AG09309 (cell line): Measurements from ENCODE around the gene EPB41L4B.

Source experiments
- DNase-seq: peaks from one replicate; pipeline ENCODE4 v3.0.0-alpha.2; 2010; ENCODE audit warnings: low read depth
- H3K4me3 ChIP-seq: 2 replicates; pipeline ENCODE4 v1.5.1; 2011; ENCODE audit warnings: mild to moderate bottlenecking, low read depth, low read length, moderate library complexity; ENCODE audit not compliant: control insufficient read depth
- CTCF ChIP-seq: IDR thresholded peaks from 2 replicates; pipeline ENCODE4 v1.5.1; 2011; ENCODE audit warnings: mild to moderate bottlenecking, low read depth, low read length, inconsistent platforms; ENCODE audit not compliant: insufficient read depth, control insufficient read depth; ENCODE audit errors: missing control alignments

The EPB41L4B gene

GRCh38 chr9:109311731-109312130, 9.1 kb downstream of the EPB41L4B start:
- no peak for TF ChIP-seq CTCF

GRCh38 chr9:109311286-109311685, 9.6 kb downstream of the EPB41L4B start:
- DNase-seq: no peak
- no peak for TF ChIP-seq CTCF
- H3K4me3 ChIP-seq: no peak overlapping the region

More at GRCh38 chr9:109311731-109312130, 9.1 kb downstream of the EPB41L4B start:
- no peak for DNase-seq
- H3K4me3 ChIP-seq: no peak overlapping the region

DNA sequence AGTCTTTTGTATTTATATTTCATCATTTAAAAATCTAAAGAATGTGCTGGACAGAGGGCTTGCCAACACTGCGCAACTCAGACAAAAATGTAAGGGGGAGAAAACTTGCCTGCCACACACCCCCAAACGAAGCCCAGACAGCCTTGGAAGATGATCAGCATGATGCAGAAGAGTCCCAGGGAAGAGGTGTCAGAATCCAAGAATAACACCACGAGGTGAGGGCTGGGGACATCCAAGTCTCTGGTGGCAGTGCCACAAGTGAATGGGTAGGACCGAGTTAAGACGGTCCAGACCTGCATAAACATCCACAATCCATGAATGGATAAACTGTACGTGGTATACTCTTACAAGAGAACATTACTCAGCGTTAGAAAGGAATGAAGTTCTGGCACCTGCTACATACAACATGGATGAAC, 10.4 kb downstream of the EPB41L4B start:
- no peak for DNase-seq
- H3K4me3 ChIP-seq: no peak overlapping the region
- no peak for TF ChIP-seq CTCF

DNA sequence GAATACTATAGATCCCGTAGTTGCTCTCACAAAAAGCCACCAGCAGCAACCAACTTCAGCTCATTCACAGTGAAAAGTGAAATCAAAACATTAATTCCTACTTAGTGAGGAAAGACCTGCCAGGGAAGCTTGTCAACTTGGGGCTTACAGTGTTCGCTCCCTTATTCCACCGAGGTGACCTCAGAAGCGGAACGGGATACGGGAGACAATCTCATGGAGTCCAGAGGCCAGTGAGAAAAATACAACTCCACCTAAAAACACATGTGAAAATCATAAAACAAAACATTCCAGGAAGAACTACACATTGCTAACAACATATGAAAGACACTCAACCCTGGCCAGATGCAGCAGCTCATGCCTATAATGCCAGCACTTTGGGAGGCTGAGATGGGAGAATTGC, 11.6 kb downstream of the EPB41L4B start:
- no peak overlapping the region for H3K4me3 ChIP-seq
- DNase-seq: no peak
- TF ChIP-seq CTCF: no peak

DNA sequence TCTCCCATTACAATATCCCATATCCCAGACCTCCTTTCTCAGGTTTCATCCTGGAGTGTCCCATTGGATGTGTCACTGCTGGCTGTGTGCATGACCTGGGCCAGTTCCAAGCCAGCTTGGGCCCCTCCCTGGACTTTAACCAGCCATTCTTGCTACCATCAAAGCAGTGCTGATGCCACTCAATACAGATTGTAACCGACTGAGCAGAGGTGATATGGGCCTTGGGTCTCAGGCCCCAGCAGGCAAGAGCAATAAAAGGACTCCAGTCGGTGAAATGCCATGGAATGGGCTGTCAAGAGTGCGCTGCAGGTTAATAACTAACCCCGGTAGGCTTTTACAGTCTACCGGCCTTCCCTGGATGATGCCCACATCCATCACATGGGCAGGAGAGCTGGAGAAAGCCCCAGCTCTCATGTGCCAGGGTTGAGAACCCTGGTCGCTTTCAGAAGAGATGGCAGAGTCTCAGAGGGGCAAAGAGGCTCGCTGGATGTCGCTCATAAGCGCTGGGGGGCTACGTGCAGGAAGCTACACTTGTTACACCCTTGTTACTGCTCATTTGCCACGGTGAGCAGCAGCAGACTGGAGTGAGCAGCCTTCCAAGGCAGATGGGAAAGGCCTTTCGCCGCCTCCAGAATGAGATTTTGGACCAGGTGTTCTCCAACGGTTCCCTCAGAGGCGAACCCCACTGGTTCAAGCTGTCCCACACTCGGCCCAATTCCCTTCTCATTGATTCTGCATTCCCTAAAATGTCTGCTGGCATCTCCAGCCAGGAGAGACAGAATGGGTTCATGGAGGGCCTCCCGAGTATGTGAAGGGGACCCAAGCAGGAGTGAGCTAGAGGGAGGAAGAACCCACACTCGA, 13.2 kb downstream of the EPB41L4B start:
- no peak for DNase-seq
- TF ChIP-seq CTCF: no peak
- no peak overlapping the region for H3K4me3 ChIP-seq

DNA sequence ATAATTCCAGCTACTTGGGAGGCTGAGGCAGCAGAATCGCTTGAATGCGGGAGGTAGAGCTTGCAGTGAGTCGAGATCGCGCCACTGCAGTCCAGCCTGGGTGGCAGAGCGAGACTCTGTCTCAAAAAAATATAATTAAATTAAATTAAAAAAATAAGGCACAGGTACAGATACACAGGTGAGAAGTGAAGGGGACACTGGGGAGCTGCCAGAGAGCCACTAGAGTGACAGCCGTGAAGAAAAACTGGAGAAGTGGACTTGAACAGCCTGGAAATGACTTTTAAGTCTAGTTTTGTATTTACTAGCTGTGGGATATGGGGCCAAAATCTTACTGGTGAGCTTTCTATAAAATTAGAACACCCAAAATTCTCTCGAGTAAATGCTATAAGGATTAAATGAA, 15.1 kb downstream of the EPB41L4B start:
- DNase-seq: no peak
- no peak overlapping the region for H3K4me3 ChIP-seq
- no peak for TF ChIP-seq CTCF

DNA sequence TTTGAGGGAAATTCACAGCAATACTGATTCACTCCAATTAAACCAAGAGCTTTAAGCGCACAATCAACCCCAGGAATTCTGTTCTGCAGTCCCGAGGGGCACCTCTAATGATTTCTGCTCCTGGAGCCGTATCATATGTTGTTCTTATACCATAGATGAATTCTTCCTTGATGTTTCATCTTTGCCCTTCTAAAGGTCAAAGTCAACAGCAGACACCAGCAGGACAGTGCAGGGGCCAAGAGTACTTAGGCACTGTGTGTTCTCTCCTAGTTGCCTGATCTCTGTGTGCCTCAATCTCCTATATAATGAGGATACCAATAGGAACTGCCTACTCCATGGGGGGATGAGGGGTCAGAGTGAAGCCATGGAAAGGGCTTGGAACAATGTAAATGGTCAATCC, 16.5 kb downstream of the EPB41L4B start:
- no peak for TF ChIP-seq CTCF
- DNase-seq: no peak
- no peak overlapping the region for H3K4me3 ChIP-seq
